OCI-LY1 (cell line): ENCODE data around the gene CLEC19A.

Experiments used
- CTCF ChIP-seq: fragments of 200-600 bp; sonication (generic), shearing (Covaris generic); IDR thresholded peaks from 2 replicates; pipeline ENCODE4 v1.5.1; 2017; ENCODE audit warnings: mild to moderate bottlenecking, antibody characterized with exemption, low read length, moderate library complexity, mixed read lengths
- EZH2 ChIP-seq: fragments of 200-600 bp; sonication (generic), shearing (Covaris generic); IDR thresholded peaks from 2 replicates; pipeline ENCODE4 v1.8.0; 2017; ENCODE audit warnings: borderline replicate concordance, mixed run types, mild to moderate bottlenecking, antibody characterized with exemption, low read length, moderate library complexity, mixed read lengths

DNA sequence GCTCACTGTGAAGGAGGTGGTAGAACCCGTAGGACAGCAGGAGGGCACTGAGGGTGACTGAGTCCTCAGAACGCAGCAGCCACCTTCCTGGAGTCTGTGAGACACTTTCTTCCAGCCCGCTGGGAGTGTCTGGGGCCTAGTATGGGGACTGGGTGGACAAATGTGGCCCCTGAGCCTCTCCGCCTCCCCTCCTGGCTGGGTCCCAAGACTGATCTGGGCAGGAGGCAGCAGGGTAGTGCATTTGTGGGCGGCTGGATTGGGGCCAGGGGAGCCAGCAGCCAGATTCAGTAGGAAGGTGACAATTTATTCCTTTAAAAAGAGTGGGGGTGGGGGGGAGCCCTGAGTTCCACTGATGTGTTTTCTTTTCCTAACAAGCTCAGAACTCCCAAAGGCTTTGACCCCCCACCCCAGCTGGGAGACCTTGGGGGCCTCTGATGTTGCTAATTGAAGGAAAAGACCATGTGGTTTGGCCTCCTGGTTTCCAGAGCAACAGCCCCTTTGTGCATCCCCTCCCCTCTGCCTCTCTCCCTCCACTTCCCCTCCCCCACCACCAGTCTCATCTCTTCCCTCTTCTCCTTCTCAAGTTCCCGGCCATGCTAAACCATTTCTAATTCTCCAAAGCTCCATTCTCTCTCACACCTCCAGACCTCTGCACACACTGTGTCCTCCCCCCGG, 4.4 kb downstream of the CLEC19A start:
- TF ChIP-seq CTCF (no peak), EZH2 (no peak)
